Activated effector memory CD4-positive, alpha-beta T cell treated with Interleukin-2 at 50 U/mL for 16 hours (primary cell): ENCODE data around the gene ZNF236.

ENCODE experiments used
- DNase-seq: peaks from one replicate; pipeline ENCODE4 v3.0.0-alpha.2; 2020

The ZNF236 gene

GRCh38 chr18:76821875-76822505 lies 367 bp upstream of the ZNF236 start:
- peak; percentile 64 for DNase-seq

GRCh38 chr18:76823161-76823538 lies 793 bp downstream of the ZNF236 start:
- no peak for DNase-seq

- DNase-seq: no peak
Observed at GRCh38 chr18:76823587-76824011, 1.2 kb downstream of the ZNF236 start.

GRCh38 chr18:76824145-76824676 lies 1.9 kb downstream of the ZNF236 start:
- no peak for DNase-seq

- no peak for DNase-seq
Observed at GRCh38 chr18:76824754-76825153, 2.4 kb downstream of the ZNF236 start.

GRCh38 chr18:76827205-76828200 lies 5.1 kb downstream of the ZNF236 start:
- no peak for DNase-seq

GRCh38 chr18:76834379-76834778 lies 12.0 kb downstream of the ZNF236 start:
- DNase-seq: no peak

- DNase-seq: no peak
Observed at GRCh38 chr18:76835380-76835779, 13.0 kb downstream of the ZNF236 start.

- DNase-seq: no peak
Observed at GRCh38 chr18:76837071-76837470, 14.7 kb downstream of the ZNF236 start.

GRCh38 chr18:76838182-76838581 lies 15.8 kb downstream of the ZNF236 start:
- DNase-seq: no peak

GRCh38 chr18:76839086-76839794 lies 16.9 kb downstream of the ZNF236 start:
- DNase-seq: no peak

- DNase-seq: no peak
Observed at GRCh38 chr18:76842837-76843530, 20.6 kb downstream of the ZNF236 start.

GRCh38 chr18:76844144-76844543 lies 21.8 kb downstream of the ZNF236 start:
- DNase-seq: no peak

- DNase-seq: no peak
Observed at GRCh38 chr18:76844742-76845477, 22.6 kb downstream of the ZNF236 start.

- no peak for DNase-seq
Observed at GRCh38 chr18:76846217-76846616, 23.9 kb downstream of the ZNF236 start.

GRCh38 chr18:76847916-76848315 lies 25.6 kb downstream of the ZNF236 start:
- no peak for DNase-seq

- DNase-seq: no peak
Observed at GRCh38 chr18:76850112-76850511, 27.8 kb downstream of the ZNF236 start.

GRCh38 chr18:76855594-76855993 lies 33.2 kb downstream of the ZNF236 start:
- no peak for DNase-seq

GRCh38 chr18:76857476-76857875 lies 35.1 kb downstream of the ZNF236 start:
- no peak for DNase-seq

- DNase-seq: no peak
Observed at GRCh38 chr18:76859474-76860339, 37.4 kb downstream of the ZNF236 start.

GRCh38 chr18:76860411-76860810 lies 38.1 kb downstream of the ZNF236 start:
- no peak for DNase-seq
